NCI-H1417 treated with DMSO at 0.1 percent for 48 hours (cell line): ENCODE data around the gene B3GLCT.
"Not testable (repeated sequence)": the region's sequence is repeated elsewhere in the genome, so short reads cannot be mapped to it uniquely, and the experiment has no call there.

Source experiments
- DNase-seq: peaks from one replicate; lab custom pipeline; 2025; lab: John Stamatoyannopoulos, UW

Gene B3GLCT

DNA sequence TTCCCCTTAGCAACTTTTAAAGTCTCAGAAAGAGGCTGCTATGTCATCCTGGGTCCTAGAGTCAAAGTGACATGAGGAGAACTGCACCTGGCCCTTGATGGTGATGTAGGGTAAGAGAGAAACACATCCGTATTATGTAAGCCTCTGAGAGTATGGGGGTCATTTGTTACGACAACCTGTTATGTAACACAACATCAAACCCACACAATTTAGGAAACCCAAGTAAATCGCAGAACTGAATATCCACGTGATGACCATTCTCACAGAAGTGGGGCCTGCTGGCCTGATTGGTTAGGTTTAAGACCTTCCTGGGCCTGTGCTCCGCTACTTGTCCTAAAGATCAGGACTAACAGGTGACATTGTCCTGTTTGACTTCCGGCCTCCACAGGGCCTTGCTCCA is 15.3 kb upstream of the B3GLCT start:
- no peak for DNase-seq

DNA sequence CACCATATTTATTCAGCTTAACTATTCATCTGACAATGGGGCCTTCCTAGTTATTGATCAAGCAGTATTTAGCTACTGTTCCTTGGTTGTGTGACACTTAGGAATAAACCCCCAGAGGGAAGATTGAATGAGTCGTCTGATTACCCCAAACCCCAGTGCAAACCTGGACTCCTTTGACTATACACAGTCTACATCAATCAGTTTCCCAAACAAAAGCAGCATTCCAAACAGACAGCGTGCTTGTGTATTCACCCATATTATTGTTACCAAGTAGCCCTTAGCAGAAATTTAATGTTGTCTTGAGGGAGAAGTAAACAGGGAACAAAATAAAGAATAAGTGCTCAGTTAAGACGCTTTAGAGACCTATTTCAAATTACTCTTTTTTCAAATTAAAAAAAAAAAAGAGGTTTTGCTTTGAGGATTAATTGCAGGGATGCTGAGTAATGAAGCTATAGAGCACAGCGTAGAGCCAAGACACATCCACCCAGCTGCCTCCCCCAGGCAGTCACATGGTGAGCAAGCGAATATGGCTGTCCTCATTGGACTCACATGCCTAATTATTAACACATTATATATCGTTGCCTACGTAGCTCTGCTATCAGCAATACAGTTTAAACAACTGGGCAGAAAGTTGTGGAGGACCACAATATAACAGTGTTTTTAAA is 14.7 kb upstream of the B3GLCT start:
- no peak for DNase-seq

DNA sequence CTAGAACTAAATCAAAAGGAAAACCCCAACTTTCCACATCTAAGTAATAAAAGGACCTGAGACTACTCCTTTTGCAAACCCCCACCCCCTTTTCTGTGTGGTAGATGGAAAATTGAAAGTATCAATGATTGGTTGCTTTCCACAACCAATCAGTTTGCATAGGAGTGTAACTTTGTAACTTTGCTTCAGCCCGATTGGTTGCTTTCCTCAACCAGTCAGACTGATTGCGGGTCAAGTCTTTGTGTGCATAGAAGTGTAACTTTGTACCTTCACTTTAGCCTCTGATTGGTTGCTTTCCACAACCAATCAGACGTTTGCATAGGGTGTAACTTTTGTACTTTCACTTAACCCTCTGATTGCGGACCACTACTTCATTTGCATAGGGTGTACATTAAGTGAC is 8.0 kb upstream of the B3GLCT start:
- no peak for DNase-seq

DNA sequence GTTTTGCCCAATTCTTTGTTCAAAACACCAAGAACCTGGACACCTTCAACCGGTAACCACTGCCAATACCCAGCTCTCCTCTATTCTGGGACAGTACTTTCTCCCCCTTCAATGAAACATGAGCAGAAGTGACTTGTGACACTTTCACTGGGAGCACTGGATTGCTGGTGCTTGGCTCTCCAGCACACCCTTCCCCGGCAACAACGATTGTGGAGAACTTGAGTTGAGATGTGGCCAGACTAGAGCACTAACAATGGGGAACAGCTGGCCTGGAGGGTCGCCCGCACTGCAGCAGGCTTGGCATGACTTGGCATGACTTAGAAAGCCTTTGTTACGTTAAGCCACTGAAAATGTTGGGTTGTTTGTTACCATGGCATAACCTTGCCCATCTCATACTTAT is 7.5 kb upstream of the B3GLCT start:
- DNase-seq: no peak

DNA sequence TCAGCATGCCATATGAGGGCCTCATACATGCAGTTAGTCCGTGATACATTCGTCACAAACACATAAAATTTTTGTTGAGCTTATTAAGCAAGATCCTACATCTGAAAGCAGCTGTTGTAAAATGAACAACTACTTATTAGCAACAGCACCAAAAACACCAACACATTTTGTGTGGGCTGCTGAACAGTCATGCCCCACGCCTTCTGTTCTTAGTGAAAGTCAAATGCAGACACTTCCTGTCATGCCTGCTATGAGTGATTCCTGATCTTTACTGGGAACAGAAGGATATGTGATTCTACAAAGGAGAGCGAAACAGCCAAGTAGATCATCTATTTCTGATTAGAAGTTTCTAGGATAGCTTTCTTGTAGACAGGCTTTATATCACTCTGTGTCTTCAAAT is 4.2 kb upstream of the B3GLCT start:
- DNase-seq: no peak

DNA sequence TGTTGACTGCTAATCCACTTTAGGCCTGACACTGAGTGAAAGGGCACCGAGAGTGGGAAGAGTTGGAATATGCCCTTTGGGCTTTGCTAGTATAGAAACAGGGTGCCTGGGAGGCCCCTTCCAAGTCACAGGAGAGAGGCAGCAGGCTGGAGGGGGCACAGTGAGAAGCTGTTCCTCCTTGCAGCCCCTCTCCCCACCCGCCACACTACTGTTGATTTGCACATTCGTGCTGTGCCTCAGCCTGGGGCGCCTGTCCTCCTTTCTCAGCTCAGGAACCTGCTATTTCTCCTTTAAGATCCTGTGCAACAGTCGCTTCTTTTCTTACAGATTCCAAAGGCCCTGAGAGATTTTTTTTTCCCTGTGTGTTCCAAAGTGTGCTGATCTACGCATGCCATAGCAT is 2.8 kb upstream of the B3GLCT start:
- no peak for DNase-seq

DNA sequence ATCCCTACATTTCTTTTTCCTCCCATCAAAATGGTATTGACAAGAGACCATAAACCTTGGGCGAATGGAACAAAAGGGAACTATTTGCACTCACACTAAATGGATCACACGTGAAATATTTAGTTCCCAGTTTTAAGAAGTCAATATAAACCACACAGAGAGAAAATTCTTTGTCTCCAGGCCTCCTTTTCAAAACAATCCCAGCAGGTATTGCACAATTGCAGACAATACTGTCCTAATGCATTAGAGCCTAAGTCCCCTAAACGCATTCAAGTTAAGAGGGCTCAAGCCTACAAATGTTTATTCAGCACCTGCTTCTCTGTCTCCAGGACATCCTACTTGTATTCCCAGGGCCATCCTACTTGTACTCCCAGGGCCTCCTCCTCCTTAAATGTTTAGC is 1.3 kb upstream of the B3GLCT start:
- DNase-seq: no peak

DNA sequence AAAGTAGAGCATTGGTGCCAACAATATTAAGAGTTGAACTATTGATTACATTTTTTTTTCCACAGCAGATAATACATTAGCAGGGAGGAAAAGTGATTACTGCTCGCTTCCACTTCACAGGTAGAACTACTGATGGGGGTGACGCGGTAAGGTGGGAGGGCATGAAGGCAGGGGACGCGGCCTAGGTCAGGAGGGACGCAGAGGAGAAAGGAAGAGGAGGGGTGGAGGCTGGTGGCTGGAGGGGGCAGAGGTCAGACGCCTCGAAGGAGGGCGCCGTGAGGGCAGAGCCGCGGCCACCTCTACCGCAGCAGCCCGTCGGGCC is 287 bp upstream of the B3GLCT start:
- DNase-seq: no peak

DNA sequence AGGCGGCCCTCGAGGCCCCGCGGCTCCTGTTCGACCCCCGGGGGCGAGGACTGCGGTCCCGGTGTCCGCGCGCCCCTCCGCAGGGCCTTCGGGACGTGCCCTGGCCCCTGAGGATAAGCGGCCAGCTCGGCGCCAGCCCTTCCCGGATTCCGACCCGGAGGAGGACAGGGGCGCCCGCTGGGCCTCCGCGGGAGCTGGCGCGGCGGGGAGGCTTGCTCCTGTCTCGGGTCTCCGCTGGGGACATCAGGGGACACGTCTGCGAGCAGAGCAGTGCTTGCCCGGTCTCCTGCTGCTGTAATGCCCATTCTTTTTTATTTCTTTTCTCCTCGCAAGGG is 829 bp downstream of the B3GLCT start:
- no peak for DNase-seq

DNA sequence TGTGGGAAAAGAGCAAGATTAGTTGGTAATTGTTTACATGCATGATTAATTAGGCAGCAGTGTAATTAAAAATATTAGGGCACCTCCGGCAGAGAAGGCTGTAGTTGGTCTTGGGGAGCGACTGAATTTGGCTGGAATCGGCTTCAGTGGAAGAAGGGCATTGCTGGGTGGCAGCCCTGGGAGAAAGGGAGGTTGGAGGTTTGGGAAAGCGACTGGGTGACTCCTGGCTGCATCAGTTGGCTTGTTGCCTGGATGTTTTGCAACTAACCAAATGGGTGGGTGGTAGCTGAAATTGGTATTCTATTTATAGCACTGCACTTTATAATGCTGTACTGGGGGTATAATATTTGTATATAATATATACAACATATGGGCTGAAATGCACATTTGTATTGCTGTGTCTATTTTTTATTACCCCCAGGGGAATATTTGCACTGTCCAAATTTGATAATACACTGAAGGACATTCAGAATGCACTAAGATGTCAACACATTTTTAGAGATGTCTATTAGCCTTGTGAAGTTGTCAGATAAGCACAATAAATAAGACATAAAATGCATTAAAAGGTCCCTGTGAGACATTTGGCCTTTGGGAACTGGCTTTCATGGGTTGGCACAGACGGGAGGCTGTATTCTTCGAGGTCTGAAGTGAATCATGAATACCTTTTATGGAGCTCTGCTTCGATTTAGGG is 1.7 kb downstream of the B3GLCT start:
- DNase-seq: no peak

DNA sequence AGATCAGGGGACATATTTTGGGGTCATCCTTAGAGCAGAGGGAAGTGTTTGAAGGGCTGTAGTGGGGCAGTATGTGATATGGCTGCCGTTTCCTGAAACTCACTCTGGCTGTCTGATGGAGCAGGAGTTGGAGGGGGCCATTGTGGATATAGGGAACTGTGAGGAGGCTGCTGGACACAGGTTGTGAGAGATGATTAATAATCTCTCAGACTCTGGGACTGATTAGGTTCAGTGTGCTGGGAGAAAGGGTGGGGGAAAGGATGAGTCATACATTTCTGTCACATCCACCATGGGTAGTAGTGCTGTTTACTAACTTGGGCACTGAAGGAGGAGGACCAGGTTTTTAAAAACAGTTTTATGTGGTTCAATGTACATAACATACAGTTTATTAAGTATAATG is 4.8 kb downstream of the B3GLCT start:
- no peak for DNase-seq

DNA sequence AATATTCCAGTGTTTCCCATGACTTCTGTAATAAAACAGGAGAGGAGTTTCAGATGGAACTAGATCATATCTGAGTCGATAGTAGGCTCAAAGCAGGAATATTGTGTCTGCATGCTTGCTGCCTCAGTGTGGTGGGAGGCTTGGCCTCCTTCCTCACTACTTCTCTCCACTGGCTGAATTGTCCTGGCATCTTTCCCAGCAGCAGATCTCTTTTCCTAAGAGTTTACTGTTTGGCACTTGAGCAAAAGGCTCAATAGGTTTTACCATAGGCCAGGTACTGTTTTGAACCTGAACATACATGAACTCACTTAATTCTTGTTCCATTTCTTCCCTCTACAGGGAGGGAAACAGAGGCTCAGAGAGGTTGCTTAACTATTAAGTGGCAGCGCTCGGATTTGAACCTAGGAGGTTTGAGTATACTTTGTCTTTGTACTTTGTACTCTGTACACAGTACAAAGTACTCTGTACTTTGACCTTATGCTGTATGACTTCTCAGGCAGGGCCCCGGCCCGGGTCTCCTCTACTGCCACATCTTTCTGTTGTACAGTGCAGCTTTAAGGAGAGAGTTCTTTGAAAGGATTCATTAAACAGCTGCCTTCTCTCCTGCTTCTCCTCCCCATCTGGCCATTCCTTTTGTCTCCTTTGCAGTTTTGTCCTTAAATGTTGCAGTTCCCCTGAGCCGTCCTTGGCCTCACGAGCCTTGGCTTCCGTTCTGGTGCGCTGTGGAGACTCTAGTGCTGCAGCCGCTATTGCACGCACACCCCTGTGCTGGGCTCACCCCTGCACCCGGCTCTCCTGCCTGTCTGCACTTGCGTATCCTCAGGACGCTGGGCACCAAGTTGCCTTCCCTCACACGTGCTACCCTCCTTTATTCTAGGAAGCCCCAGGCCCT is 8.1 kb downstream of the B3GLCT start:
- DNase-seq: no peak

DNA sequence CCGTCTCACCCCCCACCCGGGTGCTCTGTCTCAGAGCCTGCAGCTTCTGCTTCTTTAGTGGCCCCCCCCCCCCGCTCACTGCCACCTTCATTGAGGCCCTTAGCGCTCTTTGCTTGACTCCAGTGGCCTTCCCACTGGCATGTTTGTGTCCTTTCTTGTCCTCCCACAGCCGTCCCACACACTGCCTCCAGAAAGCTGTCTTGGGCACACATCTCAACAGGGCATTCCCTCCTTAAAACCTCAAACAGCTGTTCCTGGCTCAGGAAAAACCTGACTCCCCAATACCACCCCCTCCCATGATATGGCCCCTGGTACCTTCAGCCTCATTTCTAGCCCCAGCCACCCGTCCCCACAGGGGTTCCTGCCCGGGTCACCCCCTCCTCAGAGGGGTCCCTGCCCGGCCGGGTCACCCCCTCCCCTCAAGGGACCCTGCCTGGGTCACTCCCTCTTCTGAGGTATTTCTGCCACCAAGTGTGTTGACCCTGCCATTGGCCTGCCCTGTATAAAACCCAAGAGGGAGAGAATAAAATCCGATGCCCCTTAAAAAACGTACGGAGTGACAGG is 8.9 kb downstream of the B3GLCT start:
- DNase-seq: no peak

DNA sequence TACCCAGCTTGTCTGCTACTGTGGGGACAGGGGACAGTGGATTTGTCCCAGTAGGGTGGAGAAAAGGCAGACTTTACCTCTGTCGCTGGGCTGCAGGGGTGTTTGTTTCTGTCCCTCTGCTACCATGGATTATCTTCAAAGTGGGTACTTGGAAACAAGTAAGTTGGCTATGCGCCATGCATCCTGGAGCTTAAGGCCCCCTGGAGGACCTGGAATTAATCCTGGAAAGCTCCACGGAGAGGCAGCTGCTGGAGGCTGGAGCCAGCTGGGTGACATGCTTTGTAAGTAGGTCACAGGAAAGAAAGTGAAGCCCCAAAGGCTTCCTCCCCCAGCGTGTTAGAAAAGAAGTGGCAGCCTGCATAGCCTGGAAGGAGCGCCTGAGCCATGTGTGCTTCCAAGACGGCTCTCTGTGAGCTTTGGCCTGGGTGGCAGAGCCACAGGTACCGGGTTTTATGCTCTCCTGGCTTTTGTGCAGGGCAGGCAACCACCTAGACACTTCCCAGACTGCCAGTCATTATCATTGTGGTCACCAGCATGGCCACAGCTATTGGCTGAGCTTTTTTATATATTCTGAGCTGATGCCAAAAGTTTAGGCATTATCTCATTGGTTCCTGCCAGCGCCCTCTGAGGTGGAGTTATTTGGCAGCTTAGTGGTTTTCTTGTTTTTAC is 9.5 kb downstream of the B3GLCT start:
- no peak for DNase-seq

DNA sequence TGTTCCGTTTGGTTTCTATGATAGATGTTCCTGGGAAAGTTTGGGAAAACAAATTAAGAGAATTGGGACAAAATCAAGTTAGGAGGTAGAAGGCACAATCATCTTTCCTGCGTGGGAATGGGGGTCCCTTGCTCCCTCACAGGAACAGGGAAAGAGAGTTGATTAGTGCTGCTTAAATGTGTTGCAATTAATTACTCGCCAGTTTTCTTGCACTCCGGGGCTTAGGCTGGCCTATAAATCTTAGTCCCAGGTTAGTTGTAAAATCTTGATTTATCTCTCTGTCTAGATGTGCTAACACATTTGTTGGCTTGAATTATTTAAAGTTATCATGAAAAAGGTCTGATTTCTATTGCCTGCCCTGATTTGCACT is 10.1 kb downstream of the B3GLCT start:
- no peak for DNase-seq

DNA sequence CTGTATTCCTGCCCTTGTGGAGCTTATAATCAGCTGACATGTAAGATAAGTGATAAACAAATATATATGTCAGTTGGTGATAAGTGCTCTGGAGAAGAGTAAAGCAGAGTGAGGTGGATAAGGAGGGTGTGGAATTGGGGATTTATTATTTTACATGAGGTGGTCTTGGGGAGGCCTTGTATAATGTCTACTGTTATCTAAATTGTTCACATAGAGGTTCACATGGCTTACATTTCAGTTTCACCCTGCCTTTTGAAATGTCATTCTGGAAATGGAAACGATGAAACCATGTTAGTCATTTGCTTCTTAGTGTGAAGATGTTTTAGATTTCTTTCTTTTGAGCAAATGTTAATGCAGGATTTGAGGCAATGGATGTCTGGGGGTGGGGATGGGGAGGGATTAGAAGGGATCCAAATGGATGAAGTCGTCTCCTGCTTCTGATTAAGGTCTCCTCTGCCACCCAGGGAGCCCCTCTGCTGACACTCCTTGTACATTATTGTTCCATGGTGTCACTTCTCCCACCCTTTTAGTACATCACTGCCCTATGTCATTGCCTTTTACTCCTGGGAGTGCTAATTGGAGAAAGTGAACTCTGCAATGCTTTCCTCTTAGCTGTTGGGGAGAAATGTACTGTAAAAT is 14.0 kb downstream of the B3GLCT start:
- no peak for DNase-seq

DNA sequence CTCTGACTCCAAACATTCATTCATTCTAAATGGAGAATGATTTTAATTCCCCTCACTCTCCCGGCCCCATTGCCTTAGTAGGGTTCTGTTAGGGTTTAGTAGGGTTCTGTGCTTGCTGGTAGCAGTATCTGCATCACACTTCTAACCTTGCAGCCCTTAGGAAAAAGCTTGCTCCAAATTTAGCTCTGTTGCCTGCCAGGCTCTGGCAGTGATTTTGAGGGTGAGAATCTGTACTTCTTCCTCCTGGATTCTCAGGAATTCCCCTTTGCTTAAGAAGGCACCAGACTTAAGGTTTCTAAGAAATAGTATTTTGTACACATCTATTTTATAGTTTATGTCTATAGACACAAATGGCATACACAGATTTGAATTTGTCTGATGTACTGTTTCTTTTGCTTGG is 14.7 kb downstream of the B3GLCT start:
- no peak for DNase-seq

DNA sequence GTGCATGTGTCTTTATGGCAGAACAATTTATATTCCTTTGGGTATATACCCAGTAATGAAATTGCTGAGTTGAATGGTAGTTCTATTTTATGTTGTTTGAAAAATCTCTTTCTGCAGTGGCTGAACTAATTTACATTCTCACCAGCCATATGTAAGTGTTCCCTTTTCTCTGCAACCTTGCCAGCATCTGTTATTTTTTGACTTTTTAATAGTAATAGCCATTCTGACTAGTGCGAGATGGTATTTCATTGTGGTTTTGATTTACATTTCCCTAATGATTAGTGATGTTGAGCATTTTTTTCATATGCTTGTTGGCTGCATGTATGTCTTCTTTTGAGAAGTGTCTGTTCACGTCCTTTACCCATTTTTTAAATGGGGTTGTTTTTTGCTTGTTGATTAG is 17.1 kb downstream of the B3GLCT start:
- not testable (repeated sequence) for DNase-seq

DNA sequence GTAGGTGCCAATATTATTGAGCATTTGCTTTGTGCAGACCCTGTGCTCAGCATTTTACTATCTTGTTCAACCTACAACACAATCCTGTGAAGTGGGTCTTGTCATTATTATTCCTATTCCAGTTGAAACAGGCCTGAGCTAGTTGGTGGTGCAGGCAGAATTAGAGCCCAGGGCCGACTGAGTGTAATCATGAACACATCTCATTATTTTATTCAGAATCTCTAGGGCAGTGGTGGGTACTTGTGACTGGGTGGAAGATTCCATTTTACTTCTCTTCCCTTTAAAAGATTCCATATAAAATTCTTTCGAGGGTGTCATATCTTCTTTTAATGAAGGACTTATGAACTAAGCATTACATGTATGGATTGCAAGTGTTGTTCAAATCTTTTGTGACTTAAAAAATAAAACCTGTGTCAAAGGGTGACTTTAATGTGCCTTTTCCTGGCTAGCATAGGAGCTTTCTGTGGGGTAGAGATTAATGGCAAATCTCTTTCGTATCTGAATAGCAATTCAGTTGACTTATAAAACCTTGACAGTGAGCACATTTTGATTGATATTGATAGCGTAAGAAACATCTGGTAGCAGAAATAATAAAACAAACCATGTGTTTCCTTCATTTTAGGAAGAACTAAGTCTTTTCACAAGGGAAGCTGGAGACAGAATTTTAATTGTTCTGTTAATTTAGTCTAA is 20.3 kb downstream of the B3GLCT start:
- no peak for DNase-seq

DNA sequence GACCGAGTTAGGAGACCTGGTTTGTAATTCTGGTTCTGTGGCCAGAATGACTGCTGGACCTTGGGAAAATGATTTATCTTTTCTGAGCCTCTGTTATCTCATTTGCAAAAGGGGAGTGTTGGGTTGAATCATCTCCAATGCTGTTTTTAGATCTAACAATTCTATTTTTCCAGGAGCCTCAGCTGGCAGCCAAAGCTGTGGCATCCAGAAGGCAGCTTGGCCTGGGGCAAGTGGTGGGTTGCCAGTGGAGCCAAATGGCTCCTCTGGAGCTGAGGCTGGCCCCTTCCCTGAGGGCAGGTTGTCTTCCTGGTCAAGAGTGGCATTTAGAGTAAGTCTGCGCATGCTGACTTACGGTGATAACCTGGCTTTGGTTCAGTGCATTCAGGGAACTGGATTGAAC is 21.3 kb downstream of the B3GLCT start:
- no peak for DNase-seq

DNA sequence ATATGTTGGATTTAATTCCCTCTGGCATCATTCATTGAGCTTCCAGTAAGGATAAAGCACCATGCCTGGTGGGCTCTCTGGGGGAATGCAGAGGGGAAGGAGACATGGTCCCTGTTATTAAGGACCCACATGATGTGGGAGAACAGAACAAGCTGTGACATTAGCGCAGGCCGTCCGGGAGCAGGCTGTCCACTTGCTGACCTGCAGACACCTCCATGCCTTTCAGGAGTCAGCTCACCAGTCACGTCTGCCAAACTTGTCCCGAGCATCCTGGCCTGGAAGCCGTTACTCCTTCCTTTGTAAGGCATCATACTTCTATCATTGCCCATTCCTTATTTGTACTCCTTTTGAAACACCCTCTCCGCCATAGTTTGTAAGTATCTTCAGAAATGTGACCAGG is 23.4 kb downstream of the B3GLCT start:
- DNase-seq: no peak

DNA sequence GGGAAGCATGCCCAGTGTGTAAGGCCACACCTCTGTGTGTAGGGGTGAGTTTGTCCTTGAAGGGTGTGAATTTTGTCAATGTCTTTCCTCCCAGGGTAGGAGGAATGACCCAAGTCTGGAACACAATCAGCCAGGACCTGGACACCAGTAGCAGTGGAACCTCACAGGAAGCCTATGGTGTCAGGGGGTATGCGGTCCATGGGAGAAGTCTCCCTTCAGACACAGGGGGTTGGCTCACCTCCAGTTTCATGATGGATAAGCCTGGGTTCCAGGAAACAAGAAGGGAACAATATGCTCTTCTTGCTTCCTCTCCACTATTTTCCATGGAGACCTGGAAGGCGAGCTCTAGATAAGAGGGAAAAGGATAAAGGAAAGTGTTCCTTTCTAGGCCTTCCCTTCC is 23.9 kb downstream of the B3GLCT start:
- DNase-seq: no peak
